Measurements from ENCODE around the gene KANSL1. TPM values are rescaled to one million over a fixed set of nuclear protein-coding genes. Genes with fewer than 3 reads are reported as not detected.

Gene KANSL1
- total and polyA plus RNA-seq, 12 donors = 23.2 to 81.2 (median 58.0) TPM

GRCh38 chr17:45998987-45999899, 194.0 kb downstream of the KANSL1 start, which contains the start of gene STH:
STH (plus strand) TSS chr17:45999250; CDS start chr17:45999280, 30 bp downstream.
- Histone ChIP-seq H3K36me3 (replicated peaks in 1 of 2) (no peaks in the 10 kb centered on the region), H3K9me3 (replicated peaks in 1 of 3) (no peaks in the 10 kb centered on the region), H3K4me3 (no peak within 1 kb of the TSS), H3K27me3 (no peaks in the 10 kb centered on the region), H3K27ac (no peak within 1 kb of the TSS), H3K4me1 (replicated peaks in 1 of 2) (peaks cover 0 to 12% of the 10 kb centered on the region in 2 donors)
- TF ChIP-seq POLR2A (IDR thresholded peaks at IDR 0.05) (no peak), CTCF (IDR thresholded peaks at IDR 0.05) (no peak)
- 79 to 87% (median 82%) methylated on average over 6 to 8 of the region's 8 CpGs for WGBS, 4 donors
- intact Hi-C loops (cut with DNase I) = no loop called here
- DNase-seq = no peak

GRCh38 chr17:45997624-45998023, 195.6 kb downstream of the KANSL1 start:
- no peak overlapping the region for H3K27ac ChIP-seq
- H3K9me3 ChIP-seq (replicated peaks in 1 of 3) = no peaks in the 10 kb centered on the region
- WGBS, 4 donors = 79 to 89% (median 81%) methylated on average over 9 of the region's 9 CpGs
- H3K4me3 ChIP-seq = no peak overlapping the region
- intact Hi-C loops (cut with DNase I) = no loop called here
- DNase-seq = no peak
- no peaks in the 10 kb centered on the region for H3K36me3 ChIP-seq (replicated peaks in 1 of 2)
- no peak for TF ChIP-seq CTCF (IDR thresholded peaks at IDR 0.05)
- no peak for TF ChIP-seq POLR2A (IDR thresholded peaks at IDR 0.05)
- no peaks in the 10 kb centered on the region for H3K27me3 ChIP-seq
- peaks cover 0 to under 1% of the 10 kb centered on the region in 2 donors for H3K4me1 ChIP-seq (replicated peaks in 1 of 2)

GRCh38 chr17:45997166-45997565, 196.1 kb downstream of the KANSL1 start:
- WGBS, 4 donors = 88 to 90% (median 89%) methylated on average over 8 to 13 of the region's 13 CpGs
- DNase-seq = no peak
- H3K4me1 ChIP-seq (replicated peaks in 1 of 2) = no peaks in the 10 kb centered on the region
- H3K9me3 ChIP-seq (replicated peaks in 1 of 3) = no peaks in the 10 kb centered on the region
- H3K27me3 ChIP-seq = no peaks in the 10 kb centered on the region
- H3K27ac ChIP-seq = no peak overlapping the region
- intact Hi-C loops (cut with DNase I) = no loop called here
- TF ChIP-seq CTCF (IDR thresholded peaks at IDR 0.05) (no peak), POLR2A (IDR thresholded peaks at IDR 0.05) (no peak)
- H3K4me3 ChIP-seq = no peak overlapping the region
- no peaks in the 10 kb centered on the region for H3K36me3 ChIP-seq (replicated peaks in 1 of 2)

- no peak for TF ChIP-seq POLR2A (IDR thresholded peaks at IDR 0.05)
- TF ChIP-seq CTCF (IDR thresholded peaks at IDR 0.05) = no peak
- intact Hi-C loops (cut with DNase I) = no loop called here
- H3K27me3 ChIP-seq = no peaks in the 10 kb centered on the region
- no peaks in the 10 kb centered on the region for H3K4me1 ChIP-seq (replicated peaks in 1 of 2)
- H3K9me3 ChIP-seq (replicated peaks in 1 of 3) = no peaks in the 10 kb centered on the region
- H3K27ac ChIP-seq = no peak overlapping the region
- 84 to 88% (median 86%) methylated on average over 11 to 31 of the region's 31 CpGs for WGBS, 4 donors
- DNase-seq = no peak
- H3K4me3 ChIP-seq = no peak overlapping the region
- H3K36me3 ChIP-seq (replicated peaks in 1 of 2) = no peaks in the 10 kb centered on the region
Measured at GRCh38 chr17:45996282-45996937, 196.8 kb downstream of the KANSL1 start.
